GM12875 (cell line): ENCODE data around the gene P4HB.

Experiments used
- H3K4me3 ChIP-seq: one replicate; pipeline ENCODE4 v1.5.1; 2011; ENCODE audit warnings: low read depth, low read length, control low read depth
- CTCF ChIP-seq: IDR thresholded peaks from 2 replicates; pipeline ENCODE4 v1.5.1; 2011; ENCODE audit warnings: low read depth, mild to moderate bottlenecking, control low read depth, inconsistent platforms, low read length, moderate library complexity, borderline replicate concordance; ENCODE audit not compliant: insufficient read depth

The P4HB gene

DNA sequence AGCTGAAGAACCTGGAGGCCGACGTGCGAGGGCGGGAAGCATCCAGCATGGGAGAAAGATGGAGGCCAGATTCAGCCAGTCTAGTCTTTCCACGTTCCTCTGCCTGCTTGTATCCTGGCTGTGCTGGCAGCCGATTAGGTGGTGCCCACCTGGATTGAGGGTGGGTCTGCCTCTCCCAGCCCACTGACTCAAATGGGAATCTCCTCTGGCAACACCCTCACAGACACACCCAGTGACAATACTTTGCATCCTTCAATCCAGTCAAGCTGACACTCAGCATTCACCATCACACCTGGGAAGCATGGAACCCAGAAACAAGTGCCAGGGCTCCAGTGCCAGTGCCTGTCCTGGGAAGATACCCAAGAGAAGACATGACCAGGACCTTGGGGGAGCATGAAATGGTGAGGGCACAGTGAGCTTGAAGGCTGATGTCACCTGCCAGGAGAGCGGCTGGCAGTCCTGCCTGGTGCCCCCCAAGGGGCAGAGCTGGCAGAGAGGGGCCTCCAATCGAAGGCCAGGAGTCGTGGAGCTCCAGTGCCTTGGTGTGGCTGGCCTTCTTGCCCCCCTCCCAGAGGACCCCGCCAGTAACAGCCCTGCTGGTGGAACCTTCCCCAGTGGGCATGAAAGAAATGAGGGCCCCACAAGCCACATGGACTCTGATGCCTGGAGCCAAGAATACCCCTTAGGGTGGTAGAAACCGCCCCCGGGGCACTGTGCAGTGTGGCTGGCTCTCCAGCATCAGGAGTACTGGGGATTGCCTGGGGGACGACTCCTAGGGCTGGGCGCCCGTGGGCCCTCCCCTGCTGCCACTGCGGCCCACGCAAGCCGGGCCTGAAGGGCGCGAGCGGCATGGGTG is 41.1 kb upstream of the P4HB start:
- TF ChIP-seq CTCF, result no peak
- no peak overlapping the region for H3K4me3 ChIP-seq

- no peak for TF ChIP-seq CTCF
Observed at GRCh38 chr17:81900181-81900820, 40.0 kb upstream of the P4HB start.

DNA sequence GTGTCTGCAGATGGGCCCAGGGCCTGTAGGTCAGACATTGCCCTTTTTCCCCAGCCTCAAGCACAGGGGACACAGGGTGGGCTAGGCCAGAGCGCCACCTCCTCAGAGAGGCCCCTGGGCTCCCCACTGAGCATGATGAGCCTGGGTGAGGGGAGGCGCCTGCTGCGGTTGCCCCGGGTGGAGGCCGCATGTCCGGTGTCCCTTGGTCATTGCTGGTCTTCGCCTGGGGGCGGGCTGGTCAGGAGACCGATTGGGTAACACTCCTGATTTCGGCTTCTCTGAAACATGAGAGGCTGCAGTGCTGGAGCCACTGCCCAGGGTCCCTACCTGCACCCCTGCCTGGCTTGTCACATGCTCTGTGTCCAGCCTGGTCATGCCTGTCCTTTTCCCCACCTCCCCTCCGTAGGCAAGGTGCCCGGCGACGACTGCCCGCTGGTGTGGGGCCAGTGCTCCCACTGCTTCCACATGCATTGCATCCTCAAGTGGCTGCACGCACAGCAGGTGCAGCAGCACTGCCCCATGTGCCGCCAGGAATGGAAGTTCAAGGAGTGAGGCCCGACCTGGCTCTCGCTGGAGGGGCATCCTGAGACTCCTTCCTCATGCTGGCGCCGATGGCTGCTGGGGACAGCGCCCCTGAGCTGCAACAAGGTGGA is 39.3 kb upstream of the P4HB start:
- TF ChIP-seq CTCF, result no peak

More at GRCh38 chr17:81900181-81900820, 40.0 kb upstream of the P4HB start:
- H3K4me3 ChIP-seq, result no peak overlapping the region

DNA sequence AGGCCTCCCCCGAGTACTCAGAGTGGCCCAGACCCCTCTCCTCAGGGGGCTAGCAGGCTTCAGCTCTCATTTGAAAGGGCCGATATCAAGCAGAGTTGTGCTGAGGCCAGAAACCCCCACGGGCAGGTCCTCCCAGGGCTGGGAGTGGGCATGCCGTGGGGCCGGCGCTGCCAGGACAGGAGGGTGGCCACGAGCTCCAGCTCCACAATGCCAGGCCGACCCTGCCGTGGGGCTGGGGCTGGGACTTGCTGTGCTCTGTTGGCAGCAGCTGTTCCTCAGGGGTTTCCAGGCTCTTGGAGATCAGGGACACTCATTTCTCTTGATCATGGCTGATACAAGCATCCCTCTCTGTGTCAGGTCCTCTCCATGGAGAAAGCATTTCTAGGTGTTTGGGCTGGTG is 38.5 kb upstream of the P4HB start:
- H3K4me3 ChIP-seq, result no peak overlapping the region
- no peak for TF ChIP-seq CTCF

More for the DNA sequence above, 39.3 kb upstream of the P4HB start:
- H3K4me3 ChIP-seq, result no peak overlapping the region

DNA sequence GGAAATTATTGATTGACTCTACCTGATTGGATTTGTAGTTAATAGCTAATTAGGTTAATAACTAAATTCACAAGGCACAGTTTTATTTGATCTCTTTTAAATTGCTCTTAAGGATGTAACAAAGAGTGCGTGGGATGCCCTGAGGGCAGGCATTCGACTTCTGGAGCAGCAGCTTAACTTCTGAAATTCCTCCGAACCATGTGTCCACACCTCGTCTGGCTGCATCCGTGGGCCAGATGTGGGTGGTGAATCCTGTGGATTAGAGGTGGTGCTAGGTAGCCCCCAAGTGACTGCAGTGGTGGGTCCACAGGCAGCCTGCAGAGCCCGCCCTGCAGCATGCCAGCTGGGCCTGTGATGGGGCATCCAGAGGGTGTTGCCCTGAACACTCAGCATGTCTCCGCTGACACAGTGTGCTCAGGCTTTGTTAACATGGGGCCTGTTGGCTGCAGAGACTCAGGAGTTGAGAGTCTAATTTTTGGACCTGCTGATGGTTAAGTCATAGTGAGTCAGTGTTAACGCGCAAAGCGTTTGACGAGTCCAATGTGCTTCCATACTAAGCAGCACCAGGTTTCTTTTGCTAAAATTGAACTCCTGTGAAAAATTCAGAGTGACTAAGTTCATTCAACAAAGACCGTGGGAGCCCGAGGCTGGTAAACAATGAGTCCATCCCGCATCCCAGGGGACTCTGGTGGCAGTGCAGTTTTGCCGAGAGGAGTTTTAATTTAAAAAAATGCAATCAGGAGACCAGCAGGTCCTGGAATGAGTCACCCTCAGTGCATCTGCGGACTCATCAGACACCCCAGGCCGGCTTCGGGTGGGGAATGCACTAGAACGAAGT is 37.9 kb upstream of the P4HB start:
- TF ChIP-seq CTCF, result no peak

DNA sequence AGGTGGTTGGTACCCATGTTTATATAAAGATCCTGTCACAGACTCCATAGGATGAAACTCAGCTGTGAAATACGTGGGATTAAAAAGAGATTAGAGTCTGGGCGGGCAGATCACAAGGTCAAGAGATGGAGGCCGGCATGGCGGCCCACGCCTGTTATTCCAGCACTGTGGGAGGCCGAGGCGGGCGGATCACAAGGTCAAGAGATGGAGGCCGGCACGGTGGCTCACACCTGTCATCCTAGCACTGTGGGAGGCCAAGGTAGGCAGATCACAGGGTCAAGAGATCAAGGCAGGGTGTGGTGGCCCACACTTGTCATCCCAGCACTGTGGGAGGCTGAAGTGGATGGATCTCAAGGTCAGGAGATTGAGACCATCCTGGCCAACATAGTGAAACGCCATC is 35.1 kb upstream of the P4HB start:
- no peak for TF ChIP-seq CTCF
- H3K4me3 ChIP-seq, result no peak overlapping the region

More for the DNA sequence above, 37.9 kb upstream of the P4HB start:
- no peak overlapping the region for H3K4me3 ChIP-seq
